Glomerular endothelial cell (primary cell): Measurements from ENCODE around the gene HCCS. TPM values are rescaled to one million over a fixed set of nuclear protein-coding genes. Genes with fewer than 3 reads are reported as not detected.
"Not testable (repeated sequence)": the region's sequence is repeated elsewhere in the genome, so short reads cannot be mapped to it uniquely, and the experiment has no call there.

ENCODE experiments used
- DNase-seq: peaks from one replicate; pipeline ENCODE4 v3.0.0-alpha.2; 2011; ENCODE audit warnings: low read depth, low spot score; ENCODE audit errors: extremely low read depth
- total RNA-seq: library from RNA; depleted of rRNA; stranded (reverse); fragments of >200 nt; gene quantifications from 2 replicates; pipeline ENCODE4 v1.2.3, GENCODE V29; 2015

HCCS gene
- total RNA-seq, 1 donor from 2014 or later, result 24.4 TPM

DNA sequence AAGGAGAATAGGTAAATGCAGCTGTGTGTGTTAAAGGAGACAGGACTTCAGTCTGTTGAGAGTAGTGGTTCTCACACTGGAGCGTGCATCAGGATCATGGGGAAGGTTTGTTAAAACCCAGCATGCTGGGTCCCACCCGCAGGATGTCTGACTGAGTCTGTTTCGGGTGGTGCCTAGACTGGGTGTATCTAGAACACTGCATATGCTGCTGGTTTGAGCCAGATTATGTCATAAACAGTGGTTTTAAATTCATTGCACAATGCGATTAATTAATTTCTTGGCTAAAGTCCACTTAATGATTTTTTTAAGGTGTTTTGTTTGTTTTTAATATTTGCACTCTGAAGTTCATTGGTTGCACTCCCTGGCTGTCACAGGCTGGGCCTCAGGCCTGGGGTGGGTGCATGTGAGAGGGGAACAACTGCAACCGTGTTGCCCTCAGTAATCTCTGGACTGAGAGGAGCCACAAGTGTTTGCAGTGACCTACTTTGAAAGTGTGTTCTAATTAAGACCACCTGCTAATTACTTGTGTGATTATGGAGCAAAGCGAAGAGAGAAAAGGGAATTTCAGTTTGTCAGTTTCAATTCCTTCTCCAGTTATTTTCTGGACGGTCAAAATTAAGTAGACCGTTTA, 8.3 kb downstream of the HCCS start:
- DNase-seq, result no peak

- not testable (repeated sequence) for DNase-seq
Observed at GRCh38 chrX:11123087-11123486, 12.0 kb downstream of the HCCS start.

DNA sequence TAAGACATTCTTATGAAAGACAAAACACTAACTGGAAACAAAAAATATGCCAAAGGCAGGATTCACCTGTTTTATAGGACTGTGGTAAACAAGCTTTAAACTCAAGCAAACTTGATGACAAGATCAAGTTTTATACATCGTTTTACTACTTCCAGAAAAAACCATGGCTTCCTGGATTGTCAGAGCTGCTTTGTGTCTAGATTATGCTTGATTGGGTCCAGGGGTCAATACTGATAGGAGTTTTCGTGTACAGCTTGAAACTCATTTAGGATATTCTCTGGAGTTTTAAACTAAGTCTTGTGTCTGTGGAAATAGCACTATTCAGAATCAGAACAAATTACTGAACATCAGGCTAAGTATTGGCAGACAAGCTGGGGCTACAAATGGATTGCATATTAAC, 13.0 kb downstream of the HCCS start:
- no peak for DNase-seq

GRCh38 chrX:11125060-11125459, 13.9 kb downstream of the HCCS start:
- DNase-seq, result no peak

GRCh38 chrX:11129534-11130105, 18.5 kb downstream of the HCCS start:
- DNase-seq, result no peak

GRCh38 chrX:11130136-11130535, 19.0 kb downstream of the HCCS start:
- DNase-seq, result no peak

DNA sequence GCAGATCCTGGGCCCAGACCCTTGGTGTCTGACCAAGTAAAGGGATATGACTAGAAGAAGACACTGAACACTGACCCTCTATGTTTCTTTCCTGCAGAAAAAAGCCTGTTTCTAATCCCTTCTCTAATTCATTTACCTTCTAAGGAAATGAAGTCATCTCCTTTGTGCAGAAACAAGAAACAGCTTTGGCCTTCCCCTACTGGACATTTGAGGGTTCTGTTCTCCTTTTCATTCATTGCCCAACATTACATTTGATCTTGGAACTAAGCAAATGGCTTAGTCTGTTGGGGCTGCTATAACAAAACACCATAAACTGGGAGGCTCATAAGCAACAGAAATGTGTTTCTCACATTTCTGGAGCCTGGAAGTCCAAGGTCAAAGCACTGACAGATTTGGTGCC, 20.0 kb downstream of the HCCS start:
- no peak for DNase-seq

DNA sequence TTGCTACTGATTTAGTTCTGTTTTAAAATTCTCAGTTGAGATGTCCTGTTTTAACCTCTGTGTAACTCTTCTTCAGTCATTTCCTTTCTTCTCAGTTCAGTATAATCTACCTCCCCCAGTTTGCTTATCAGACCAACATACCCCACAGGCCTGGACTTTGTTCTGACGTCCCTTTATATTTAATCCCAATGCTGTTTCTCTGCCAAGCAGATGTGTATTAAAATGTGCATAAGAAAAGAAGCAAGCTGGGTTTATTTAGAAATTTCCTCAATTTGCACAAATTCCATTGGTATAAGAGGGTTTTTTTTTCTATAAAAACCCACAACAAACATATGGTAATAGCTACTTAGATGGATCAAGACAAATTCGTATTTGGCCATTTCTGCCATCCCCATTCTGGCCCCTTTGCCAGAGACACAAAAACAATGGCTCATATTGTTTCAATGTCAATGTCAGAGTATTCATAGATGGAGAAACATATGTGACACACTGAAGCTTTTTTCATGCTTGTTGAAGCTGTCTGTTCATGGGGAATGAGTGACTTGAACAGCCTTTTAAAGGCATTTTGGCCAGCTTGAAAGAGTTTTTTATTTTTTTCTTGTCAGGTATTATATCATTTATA, 24.5 kb downstream of the HCCS start:
- DNase-seq, result no peak

- peak; percentile 27 for DNase-seq
Observed at GRCh38 chrX:11137543-11138139, 26.5 kb downstream of the HCCS start.

- DNase-seq, result no peak
Observed at GRCh38 chrX:11138498-11139390, 27.6 kb downstream of the HCCS start.

GRCh38 chrX:11143931-11144678, 33.0 kb downstream of the HCCS start:
- DNase-seq, result peak; percentile 55

- DNase-seq, result no peak
Observed at GRCh38 chrX:11146411-11146810, 35.3 kb downstream of the HCCS start.

GRCh38 chrX:11148401-11148800, 37.3 kb downstream of the HCCS start:
- no peak for DNase-seq

DNA sequence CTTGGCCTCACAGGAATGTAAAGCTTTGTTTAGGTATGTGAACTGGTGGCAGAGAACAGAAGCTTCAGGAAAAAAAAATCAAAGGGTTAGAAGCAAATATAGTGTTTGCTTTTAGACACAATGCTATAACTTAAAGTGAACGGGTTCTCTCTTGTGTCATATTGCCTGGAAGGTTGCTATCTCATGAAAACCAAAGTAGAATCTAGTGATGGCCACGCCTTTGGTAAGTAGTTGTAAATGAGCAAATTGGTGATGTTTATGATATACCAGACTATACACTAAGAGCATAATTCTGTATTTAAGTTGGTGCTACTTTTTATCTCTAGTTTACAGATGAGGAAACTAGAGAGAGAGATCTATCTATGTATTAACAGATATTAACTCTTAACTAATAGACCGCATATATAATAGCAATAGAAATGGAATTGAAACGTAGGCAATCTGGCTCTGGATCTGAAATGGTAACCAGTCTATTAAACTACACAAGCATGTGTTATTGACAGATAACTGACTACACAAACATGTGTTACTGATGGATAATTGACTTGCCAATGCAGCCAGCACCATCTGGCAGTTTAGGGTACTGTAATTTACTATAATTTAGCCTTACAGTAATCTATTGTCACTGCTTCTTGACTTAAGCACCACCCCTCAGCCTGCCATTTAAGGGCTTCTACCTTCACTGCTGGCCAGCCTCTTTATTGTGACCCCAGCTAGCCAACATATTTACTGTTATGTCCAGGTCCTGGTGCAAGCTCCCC, 40.8 kb downstream of the HCCS start:
- no peak for DNase-seq

GRCh38 chrX:11159149-11159548, 48.0 kb downstream of the HCCS start:
- no peak for DNase-seq

DNA sequence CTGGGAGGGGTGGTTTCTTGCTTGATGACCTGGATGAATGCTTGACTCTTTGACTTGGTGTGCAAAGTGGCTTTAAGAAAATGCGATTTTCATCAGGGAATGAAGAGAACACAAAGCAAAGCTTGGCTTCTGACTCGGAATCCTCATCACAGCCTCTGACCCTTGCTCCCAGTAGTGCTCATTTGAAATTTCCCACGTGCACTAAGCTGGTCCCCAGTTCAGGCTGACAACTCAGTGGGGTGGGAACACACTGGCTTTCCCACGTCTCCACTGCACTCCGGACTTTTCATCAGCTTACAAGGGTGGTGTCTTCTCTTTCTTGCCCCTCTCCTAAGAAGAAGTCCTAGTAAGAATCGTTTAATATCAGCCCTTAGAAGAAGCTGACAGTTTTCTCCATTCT, 53.3 kb downstream of the HCCS start:
- DNase-seq, result no peak

DNA sequence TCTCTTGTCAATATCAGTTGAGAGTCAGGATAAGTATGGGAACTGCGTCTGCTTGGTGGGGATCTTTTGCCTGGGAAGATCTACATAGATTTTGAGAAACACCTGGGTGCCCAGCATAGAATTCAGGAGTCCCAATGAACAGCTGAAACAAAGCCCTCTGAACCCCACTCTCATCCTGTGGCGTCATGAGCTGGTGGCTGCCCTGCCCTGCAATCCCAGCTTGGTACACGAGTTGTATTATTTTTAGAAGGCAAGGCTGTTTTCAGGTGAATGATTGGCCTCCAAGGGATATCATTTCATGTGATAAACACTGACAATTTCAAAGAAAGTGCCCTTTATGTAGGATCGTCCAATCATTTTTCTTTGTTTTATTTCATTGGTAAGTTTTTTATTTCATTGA, 60.8 kb downstream of the HCCS start:
- no peak for DNase-seq

DNA sequence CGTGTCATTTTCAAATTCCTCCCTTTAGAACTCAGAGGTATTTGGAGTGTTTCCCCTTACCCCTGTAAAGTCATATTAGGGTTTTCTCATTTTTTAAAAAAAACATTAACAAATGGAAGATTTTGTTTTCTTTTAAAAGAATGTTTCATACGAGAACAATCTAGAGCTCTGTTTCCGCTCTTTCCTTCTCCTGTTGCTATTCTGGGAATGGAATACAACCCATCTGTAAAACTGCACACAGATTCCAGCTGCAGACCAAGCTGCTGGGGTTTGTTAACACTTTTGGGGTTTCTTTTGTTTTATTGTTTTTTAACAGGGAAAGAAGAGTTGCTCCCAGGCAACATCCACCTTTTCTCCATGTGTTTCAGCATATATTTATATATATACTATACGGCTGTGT, 61.3 kb downstream of the HCCS start:
- DNase-seq, result no peak
